ENCODE measurements around the gene OPCML. TPM values are rescaled to one million over a fixed set of nuclear protein-coding genes. Genes with fewer than 3 reads are reported as not detected.

OPCML gene
- polyA plus RNA-seq, 1 donor (not counting 4 experiments of a cell fraction or from before 2014, with no cell fraction given), result 0.04 TPM

DNA sequence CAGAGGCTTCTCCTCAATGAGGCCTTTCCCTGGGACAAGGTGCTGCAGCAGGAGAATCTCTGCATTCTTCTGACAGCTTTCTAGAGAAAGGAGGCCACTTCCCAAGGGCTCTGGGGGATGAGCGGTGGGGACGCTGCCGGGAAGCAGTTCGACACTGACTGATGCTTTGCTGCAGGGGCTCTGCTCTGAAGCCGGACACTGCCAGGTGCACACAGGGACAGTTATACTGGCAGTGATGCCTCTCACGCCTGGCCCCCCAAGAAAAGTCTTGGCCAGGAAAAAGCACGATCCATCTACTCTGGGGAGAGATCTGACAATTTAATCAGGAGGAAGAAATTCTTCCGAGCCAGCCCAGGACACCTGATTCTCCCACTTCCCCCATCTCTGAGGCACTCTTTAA, 456.9 kb downstream of the OPCML start:
- Histone ChIP-seq H3K4me2 (ENCODE audit: control insufficient read depth, extremely low read depth, insufficient read depth, low read depth, low read length) (no peak overlapping the region), H2AFZ (ENCODE audit: control insufficient read depth, low read length) (no peak overlapping the region), H4K20me1 (ENCODE audit: control insufficient read depth, extremely low read depth, insufficient read depth, low read length) (no peaks in the 10 kb centered on the region), H3K27ac (ENCODE audit: control insufficient read depth, insufficient read depth, low read length) (no peak overlapping the region), H3K36me3 (ENCODE audit: control insufficient read depth in 2 of 2, extremely low read depth in 1 of 2, insufficient read depth in 2 of 2, low read length in 2 of 2) (no peaks in the 10 kb centered on the region), H3K4me3 (ENCODE audit: control insufficient read depth in 2 of 3, extremely low read depth in 1 of 3, insufficient read depth in 2 of 3, low read depth in 1 of 3, low read length in 3 of 3) (no peak overlapping the region), H3K79me2 (ENCODE audit: control insufficient read depth, insufficient read depth, low read length) (no peaks in the 10 kb centered on the region), H3K4me1 (ENCODE audit: control insufficient read depth, extremely low read depth, insufficient read depth, low read length) (no peaks in the 10 kb centered on the region), H3K27me3 (ENCODE audit: control insufficient read depth, extremely low read depth, insufficient read depth, low read length) (no peaks in the 10 kb centered on the region), H3K9me1 (ENCODE audit: control insufficient read depth, extremely low read depth, insufficient read depth, low read length) (no peaks in the 10 kb centered on the region), H3K9me3 (ENCODE audit: control insufficient read depth, low read depth, low read length) (no peaks in the 10 kb centered on the region), H3K9ac (ENCODE audit: control insufficient read depth, extremely low read depth, insufficient read depth, low read length) (no peak overlapping the region)
- FAIRE-seq (no peak), DNase-seq (ENCODE audit: low read depth, low spot score) (no peak)
- dilution Hi-C loops (cut with MboI; ENCODE audit: extremely low pct_ligation_motif_present, low sequenced_read_pairs), result no loop called here
- TF ChIP-seq, protein P1, sequence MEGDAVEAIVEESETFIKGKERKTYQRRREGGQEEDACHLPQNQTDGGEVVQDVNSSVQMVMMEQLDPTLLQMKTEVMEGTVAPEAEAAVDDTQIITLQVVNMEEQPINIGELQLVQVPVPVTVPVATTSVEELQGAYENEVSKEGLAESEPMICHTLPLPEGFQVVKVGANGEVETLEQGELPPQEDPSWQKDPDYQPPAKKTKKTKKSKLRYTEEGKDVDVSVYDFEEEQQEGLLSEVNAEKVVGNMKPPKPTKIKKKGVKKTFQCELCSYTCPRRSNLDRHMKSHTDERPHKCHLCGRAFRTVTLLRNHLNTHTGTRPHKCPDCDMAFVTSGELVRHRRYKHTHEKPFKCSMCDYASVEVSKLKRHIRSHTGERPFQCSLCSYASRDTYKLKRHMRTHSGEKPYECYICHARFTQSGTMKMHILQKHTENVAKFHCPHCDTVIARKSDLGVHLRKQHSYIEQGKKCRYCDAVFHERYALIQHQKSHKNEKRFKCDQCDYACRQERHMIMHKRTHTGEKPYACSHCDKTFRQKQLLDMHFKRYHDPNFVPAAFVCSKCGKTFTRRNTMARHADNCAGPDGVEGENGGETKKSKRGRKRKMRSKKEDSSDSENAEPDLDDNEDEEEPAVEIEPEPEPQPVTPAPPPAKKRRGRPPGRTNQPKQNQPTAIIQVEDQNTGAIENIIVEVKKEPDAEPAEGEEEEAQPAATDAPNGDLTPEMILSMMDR (optimal IDR thresholded peaks at IDR 0.05 in 1 of 3, IDR thresholded peaks at IDR 0.05 in 1 of 3, conservative IDR thresholded peaks at IDR 0.05 in 1 of 3; ENCODE audit: extremely low read depth in 1 of 3, insufficient read depth in 2 of 3, low read length in 3 of 3), result no peak
- no peak for TF ChIP-seq EZH2 (IDR thresholded peaks at IDR 0.05; ENCODE audit: low read length)

DNA sequence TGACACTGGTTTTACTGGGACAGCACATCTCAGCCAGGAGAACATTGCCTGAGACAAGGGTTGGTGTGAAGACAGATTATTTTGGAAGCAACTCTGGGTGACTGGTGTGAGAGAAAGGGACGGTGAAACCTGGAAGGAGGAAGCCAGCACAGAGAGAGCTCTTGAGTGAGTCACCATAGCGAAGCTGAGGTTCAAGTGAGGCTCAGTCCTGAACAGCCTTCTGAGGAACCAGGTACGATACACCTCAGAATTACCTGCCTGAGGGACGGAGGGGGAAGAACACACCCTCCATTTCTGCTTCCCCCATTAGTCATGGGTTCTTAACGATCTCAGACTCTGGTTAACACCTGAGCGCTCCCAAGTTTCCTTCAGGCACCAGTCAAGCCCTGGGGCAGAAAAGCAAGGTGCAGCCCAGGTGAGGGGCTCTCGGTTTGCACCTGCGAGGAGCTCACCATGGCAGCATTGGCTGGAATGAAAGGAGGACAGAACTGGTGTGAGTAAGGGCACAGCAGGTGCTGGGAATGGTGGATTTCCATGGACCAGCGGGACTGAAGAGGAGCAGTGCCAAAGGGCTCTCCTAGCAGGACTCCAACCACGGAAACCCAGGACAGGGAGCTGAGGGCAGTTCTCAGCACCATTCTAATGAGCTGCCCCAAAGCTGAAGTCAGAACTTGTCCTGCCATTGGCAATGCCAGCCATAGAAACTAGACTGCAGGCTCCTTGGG, 459.3 kb downstream of the OPCML start:
- Histone ChIP-seq H4K20me1 (ENCODE audit: control insufficient read depth, extremely low read depth, insufficient read depth, low read length) (no peaks in the 10 kb centered on the region), H3K4me3 (ENCODE audit: control insufficient read depth in 2 of 3, extremely low read depth in 1 of 3, insufficient read depth in 2 of 3, low read depth in 1 of 3, low read length in 3 of 3) (no peak overlapping the region), H3K4me1 (ENCODE audit: control insufficient read depth, extremely low read depth, insufficient read depth, low read length) (no peaks in the 10 kb centered on the region), H3K36me3 (ENCODE audit: control insufficient read depth in 2 of 2, extremely low read depth in 1 of 2, insufficient read depth in 2 of 2, low read length in 2 of 2) (no peaks in the 10 kb centered on the region), H3K79me2 (ENCODE audit: control insufficient read depth, insufficient read depth, low read length) (no peaks in the 10 kb centered on the region), H3K9me3 (ENCODE audit: control insufficient read depth, low read depth, low read length) (no peaks in the 10 kb centered on the region), H3K9ac (ENCODE audit: control insufficient read depth, extremely low read depth, insufficient read depth, low read length) (no peak overlapping the region), H3K27me3 (ENCODE audit: control insufficient read depth, extremely low read depth, insufficient read depth, low read length) (no peaks in the 10 kb centered on the region), H2AFZ (ENCODE audit: control insufficient read depth, low read length) (no peak overlapping the region), H3K27ac (ENCODE audit: control insufficient read depth, insufficient read depth, low read length) (no peak overlapping the region), H3K4me2 (ENCODE audit: control insufficient read depth, extremely low read depth, insufficient read depth, low read depth, low read length) (no peak overlapping the region), H3K9me1 (ENCODE audit: control insufficient read depth, extremely low read depth, insufficient read depth, low read length) (no peaks in the 10 kb centered on the region)
- dilution Hi-C loops (cut with MboI; ENCODE audit: extremely low pct_ligation_motif_present, low sequenced_read_pairs), result no loop called here
- no peak for DNase-seq (ENCODE audit: low read depth, low spot score)
- no peak for FAIRE-seq
- TF ChIP-seq, protein P1 (optimal IDR thresholded peaks at IDR 0.05 in 1 of 3, IDR thresholded peaks at IDR 0.05 in 1 of 3, conservative IDR thresholded peaks at IDR 0.05 in 1 of 3; ENCODE audit: extremely low read depth in 1 of 3, insufficient read depth in 2 of 3, low read length in 3 of 3), result no peak
- no peak for TF ChIP-seq EZH2 (IDR thresholded peaks at IDR 0.05; ENCODE audit: low read length)

All from keratinocyte (primary cell).